RCC 7860 (cell line): ENCODE results near the gene TTLL4.
A peak's percentile ranks its signal among the peaks of the same experiment; 100 is the strongest.

Source experiments
- DNase-seq: peaks from one replicate; pipeline ENCODE4 v3.0.0-alpha.2; 2015; ENCODE audit warnings: low spot score
- FAIRE-seq: peaks from 2 replicates; lab custom pipeline; 2012; peaks lifted over from hg19 to GRCh38; lab: Jason Lieb, UNC

Gene TTLL4, protein sequence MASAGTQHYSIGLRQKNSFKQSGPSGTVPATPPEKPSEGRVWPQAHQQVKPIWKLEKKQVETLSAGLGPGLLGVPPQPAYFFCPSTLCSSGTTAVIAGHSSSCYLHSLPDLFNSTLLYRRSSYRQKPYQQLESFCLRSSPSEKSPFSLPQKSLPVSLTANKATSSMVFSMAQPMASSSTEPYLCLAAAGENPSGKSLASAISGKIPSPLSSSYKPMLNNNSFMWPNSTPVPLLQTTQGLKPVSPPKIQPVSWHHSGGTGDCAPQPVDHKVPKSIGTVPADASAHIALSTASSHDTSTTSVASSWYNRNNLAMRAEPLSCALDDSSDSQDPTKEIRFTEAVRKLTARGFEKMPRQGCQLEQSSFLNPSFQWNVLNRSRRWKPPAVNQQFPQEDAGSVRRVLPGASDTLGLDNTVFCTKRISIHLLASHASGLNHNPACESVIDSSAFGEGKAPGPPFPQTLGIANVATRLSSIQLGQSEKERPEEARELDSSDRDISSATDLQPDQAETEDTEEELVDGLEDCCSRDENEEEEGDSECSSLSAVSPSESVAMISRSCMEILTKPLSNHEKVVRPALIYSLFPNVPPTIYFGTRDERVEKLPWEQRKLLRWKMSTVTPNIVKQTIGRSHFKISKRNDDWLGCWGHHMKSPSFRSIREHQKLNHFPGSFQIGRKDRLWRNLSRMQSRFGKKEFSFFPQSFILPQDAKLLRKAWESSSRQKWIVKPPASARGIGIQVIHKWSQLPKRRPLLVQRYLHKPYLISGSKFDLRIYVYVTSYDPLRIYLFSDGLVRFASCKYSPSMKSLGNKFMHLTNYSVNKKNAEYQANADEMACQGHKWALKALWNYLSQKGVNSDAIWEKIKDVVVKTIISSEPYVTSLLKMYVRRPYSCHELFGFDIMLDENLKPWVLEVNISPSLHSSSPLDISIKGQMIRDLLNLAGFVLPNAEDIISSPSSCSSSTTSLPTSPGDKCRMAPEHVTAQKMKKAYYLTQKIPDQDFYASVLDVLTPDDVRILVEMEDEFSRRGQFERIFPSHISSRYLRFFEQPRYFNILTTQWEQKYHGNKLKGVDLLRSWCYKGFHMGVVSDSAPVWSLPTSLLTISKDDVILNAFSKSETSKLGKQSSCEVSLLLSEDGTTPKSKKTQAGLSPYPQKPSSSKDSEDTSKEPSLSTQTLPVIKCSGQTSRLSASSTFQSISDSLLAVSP

DNA sequence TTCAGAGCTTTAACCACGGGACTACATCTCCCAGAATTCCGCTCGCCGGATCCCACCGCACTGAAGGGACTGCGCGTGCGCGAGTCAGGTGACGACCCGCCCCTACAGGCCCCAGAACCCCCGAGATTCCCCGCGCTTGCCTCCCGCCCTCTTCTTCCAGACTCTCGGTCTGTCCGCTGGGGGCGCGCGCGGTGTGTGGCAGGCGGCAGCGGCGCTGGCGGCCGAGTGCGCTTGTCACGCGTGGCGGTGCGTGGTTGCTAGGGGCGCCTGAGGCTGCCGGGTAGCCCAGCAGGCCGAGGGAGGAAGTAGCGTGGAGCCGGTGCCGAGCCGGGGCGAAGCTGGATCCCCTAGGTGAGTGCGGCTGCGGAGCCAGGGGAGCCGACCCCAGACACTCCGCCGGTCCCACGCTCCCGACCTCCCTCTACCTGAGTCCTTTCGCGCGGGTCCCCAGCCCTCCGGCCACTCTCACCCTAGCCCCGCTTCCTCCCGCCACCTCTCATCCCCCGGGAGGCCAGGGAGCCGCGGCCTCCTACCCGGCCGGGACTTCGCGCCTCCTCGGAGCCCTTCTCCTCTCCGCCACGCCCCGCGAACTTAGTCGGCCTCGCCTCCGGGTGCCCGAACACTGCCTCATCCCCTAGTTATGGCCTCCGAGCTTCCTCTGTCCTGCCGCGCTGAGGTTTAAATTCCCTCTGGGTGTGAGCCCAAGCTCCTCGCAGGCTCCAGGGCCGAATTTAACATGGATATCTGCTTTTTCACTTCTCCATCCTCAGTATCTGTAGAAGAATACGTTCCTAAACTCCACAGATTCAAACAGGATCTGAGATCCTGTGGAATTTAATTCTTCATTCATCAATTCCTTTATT lies at the start of gene TTLL4:
TSS of gene TTLL4 (plus strand) at position 149 of the 863 bp plus-strand sequence. CDS start 26,842 bp downstream, outside the sequence.
- FAIRE-seq = peak; percentile 52
- peak; percentile 92 for DNase-seq

DNA sequence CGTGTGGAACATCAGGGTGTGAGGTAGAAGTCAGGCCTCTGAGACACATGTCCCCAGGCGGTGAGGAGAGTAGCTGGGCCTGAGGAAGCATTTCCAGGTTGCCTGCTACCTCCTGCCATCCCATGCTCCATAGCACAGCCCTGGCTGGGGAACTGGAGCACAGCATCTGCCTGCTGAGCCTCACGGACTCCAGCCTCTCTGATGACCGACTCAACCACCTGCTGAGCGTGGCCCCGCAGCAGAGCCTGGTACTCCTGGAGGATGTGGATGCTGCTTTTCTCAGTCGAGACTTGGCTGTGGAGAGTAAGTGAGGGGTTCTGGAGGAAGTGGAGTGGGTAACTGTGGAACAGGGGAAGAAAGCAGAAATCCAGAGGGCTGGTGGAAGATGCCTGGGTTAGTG lies 48.3 kb upstream of the TTLL4 start:
- no peak for DNase-seq
- no peak for FAIRE-seq

DNA sequence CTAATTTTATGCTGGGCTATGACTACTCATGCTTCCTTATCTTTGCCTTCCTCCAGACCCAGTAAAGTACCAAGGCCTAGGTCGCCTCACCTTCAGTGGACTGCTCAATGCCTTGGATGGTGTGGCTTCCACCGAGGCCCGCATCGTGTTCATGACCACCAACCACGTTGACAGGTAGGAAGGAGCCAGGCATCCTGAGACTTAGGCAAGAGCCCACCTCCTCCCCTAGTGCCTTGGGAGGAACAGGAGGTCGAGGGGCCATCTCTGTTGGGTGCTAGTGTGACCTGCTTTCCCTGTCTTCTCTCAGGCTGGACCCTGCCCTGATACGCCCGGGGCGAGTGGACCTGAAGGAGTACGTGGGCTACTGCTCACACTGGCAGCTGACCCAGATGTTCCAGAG lies 47.8 kb upstream of the TTLL4 start:
- FAIRE-seq (no peak), DNase-seq (no peak)

DNA sequence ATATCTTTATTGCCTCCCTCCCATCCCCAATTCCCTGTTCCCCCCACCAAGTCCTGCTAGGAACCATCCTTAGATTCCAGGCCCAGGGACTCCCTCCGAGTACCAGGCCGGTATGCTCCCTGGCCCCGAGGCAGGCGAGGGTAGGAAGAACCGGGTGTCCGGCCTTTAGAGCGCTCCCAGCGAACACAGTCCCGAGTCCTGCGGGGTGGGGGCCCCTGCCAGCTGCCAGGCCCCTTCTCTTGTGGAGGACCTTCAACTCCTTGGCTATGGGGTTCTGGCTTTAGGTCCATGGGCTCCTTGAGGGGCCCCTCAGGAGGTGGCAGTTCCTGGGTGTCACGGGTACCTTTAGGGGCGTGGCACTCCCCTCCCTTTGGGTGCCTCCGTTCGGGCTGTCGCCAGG lies 46.7 kb upstream of the TTLL4 start:
- FAIRE-seq (no peak), DNase-seq (no peak)

DNA sequence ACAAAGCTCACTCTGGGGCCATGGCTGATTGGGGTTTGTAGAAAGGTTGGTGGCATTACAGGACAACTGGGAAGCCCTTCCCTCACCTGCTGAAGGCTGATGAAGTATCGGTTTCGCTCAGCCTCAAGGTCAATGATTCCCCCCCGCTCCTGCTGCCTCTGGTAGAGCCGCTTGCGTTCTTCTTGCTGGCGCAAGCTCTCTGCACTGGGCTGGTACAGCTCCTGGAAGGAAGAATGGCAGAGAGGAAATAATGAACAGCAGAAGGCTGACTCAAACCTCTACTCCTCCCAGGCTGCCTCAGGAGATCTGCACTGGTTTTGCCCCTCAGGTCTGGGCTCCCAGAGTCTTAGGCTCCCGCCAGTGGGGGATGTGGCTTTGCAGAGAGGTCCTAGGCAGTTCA lies 46.0 kb upstream of the TTLL4 start:
- FAIRE-seq (no peak), DNase-seq (no peak)

DNA sequence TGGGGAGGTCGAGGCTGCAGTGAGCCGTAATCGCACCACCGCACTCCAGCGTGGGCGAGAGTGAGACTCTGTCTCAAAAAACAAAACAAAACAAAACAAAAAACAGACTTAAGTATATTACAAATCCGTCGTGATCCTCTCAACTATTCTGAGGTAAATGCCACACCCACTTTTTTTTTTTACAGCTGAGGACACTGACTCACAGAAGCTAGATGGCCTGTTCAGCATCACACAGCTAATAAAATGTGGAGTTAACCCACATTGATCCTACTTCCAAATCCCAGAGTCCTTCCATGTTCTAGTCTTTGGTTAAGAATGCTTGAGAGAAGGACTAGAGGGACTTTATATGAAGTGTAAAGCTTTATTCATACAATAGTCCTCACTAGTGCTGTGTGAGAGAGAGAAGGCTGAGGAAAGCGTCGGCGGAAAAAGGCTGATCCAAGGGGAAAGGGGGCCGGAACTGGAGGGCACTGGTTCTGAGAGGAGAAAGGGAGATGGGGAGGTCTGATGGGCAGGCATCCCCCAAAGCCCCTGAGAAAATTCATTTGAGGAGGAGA lies 39.5 kb upstream of the TTLL4 start:
- peak; percentile 5 for DNase-seq

DNA sequence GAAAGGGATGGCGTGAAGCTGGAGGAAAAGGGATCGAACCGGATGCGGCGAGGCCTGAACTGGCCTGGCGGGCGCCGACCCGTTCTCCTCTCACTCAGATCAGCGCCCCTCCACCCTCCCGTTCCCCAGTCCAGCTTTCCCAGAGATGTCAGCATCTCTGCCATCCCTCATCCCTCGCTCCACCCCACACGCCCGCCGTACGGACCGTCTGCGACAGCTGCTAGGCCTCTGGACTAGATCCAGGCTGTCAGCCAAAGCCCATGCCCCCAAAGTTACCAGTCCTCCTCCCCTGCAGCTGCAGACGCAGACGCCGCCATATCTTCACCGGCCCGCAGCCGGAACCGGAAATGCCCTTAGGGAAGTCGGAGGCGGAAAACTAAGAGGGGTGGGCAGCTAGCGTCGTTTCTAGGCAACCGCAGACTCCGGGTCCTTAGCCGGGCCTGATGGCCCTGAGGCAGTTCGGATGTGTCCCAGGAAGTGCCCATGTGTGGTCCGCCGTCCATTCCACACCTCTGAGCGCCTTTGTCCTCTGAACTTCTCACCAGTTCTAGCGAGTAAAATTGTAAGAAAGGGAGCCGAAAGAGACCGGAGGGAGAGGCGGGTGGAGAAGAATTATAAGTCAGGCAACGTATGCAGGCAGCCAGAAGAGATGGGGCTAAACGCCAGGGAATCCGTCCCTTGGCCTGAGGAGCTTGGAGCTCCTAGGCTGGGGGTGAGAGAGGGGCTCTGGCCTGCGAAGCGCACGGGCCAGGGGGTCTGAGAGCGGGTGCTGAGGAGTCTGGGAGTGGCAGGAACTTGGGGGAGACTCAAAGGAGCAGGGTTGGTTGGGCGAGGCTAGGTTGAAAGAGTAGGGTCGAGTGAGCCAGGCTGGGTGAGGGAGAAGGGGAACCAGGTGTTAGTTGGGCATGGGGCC lies 38.7 kb upstream of the TTLL4 start, which contains the start of the genes RNF25 and STK36:
TSS of gene RNF25 (minus strand) at position 349 of the 913 bp plus-strand sequence. CDS start at position 317, 32 bp downstream.
TSS of gene STK36 (plus strand) at position 433 of the 913 bp plus-strand sequence. CDS start 744 bp downstream, outside the sequence.
- FAIRE-seq = peak; percentile 41
- DNase-seq = peak; percentile 80

More for the DNA sequence above, 39.5 kb upstream of the TTLL4 start:
- no peak for FAIRE-seq

DNA sequence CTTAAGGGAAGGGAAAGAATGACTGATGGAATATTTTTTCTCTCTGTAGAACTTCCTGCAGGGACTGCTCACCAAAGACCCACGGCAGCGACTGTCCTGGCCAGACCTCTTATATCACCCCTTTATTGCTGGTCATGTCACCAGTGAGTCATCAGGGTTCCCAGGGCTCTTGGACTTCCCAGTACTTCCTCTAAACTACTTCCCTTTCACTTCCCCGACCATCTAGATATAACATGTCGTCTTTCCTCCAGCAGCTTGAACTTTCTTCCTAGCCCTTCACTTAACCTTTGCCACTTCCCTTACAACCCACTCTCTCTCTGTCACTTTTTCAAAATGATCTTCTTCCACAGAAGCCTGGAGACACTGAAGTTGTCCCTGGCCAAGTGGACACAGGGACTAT lies 31.5 kb upstream of the TTLL4 start:
- DNase-seq (peak; percentile 15), FAIRE-seq (no peak)

DNA sequence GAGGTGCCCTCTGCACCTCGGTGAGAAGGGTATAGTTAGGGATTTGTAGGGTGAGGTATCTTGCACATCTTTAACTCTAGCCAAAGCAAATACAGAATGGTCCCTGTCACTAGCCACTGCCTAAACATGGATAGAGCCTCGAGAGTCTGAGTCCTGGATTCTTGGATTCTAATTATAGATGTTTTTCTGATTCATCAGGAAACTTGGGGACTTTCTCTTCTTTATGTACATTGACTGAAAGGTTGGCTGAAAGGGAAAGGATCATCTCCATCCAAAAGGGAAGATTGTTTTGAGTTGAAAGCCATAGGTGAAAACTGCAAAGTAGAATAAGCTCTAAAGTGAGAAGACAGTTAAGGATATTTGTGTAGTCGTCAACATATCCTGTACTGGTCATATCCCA lies 30.6 kb upstream of the TTLL4 start:
- FAIRE-seq (no peak), DNase-seq (no peak)

DNA sequence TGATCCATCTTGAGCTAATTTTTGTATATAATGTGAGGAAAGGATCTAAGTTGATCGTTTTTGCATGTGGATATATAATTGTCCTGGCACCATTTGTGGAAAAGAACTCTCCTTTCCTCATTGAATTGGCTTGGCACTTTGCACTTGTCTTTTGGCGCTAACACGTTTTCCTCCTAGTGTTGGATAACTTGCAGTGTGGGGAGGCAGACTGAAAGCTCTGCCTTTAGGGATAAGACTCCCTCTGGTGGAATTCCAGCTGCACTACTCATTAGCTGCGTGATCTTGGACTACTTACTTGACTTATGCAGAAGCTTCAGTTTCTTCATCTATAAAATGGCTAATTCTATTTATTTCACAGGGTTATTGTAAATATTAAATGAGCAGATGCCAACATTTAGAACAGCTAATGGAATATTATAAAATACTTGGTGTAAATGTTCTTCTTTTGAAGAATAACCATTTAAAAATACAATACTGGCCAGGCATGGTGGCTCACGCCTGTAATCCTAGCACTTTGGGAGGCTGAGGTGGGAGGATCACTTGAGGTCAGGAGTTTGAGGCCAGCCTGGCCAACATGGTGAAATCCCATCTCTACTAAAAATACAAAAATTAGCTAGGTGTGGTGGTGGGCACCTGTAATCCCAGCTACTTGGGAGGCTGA lies 23.1 kb upstream of the TTLL4 start:
- FAIRE-seq (peak; percentile 79), DNase-seq (peak; percentile 64)

DNA sequence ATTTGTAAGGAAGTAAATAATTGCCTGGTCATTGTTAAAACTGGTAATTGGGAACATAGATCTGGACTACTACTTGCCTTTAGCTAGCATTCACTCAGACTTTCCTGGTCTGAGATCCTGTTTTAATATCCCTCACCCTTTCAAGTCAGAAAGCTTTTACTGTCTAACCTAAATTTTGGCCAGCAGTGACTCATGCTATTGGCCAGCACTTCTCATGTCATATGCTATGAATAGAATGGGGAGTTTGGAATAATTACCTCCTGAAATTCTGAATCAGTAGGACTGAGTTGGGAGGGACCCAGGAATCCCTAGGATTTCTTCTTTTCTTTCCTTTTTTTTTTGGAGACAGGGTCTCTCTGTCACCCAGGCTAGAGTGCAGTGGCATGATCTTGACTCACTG lies 19.4 kb upstream of the TTLL4 start:
- DNase-seq = no peak

DNA sequence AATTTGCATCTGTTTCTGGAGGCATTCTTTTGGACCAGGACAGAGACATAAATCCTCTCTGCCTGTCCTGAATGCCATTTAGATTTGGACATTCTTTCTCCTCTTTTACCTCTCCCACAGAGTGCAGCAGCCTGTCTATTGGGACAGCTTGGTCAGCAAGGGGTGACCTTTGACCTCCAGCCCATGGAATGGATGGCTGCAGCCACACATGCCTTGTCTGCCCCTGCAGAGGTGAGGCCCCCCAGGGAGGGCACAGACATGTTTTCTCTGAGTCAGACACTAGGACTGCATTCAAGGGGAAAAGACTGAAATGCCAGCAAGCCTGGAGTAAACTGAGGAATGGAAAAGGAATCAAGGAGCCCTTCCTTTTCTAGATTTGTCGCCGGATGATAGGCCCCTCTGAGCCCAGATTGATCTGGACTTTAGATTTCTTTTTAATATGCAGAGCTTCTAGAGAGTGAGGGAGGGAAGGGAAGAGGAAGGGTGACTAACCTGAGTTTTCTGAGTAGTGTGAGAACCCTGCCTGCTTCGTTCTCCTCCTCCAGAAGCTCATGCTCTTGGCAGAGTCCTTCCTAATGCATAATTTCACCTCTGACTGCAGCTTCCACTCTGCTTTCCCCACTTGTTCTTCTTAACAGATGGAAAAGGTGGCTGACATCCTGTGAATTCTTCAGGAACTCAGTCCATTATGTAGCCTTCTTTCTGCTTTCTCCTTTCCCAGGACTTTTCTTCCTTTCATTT lies 16.1 kb upstream of the TTLL4 start:
- DNase-seq (peak; percentile 61), FAIRE-seq (no peak)

More for the DNA sequence above, 19.4 kb upstream of the TTLL4 start:
- FAIRE-seq = no peak

DNA sequence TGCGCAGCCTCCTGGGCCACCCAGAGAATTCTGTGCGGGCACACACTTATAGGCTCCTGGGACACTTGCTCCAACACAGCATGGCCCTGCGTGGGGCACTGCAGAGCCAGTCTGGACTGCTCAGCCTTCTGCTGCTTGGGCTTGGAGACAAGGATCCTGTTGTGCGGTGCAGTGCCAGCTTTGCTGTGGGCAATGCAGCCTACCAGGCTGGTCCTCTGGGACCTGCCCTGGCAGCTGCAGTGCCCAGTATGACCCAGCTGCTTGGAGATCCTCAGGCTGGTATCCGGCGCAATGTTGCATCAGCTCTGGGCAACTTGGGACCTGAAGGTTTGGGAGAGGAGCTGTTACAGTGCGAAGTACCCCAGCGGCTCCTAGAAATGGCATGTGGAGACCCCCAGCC lies 11.8 kb upstream of the TTLL4 start:
- DNase-seq (no peak), FAIRE-seq (no peak)

DNA sequence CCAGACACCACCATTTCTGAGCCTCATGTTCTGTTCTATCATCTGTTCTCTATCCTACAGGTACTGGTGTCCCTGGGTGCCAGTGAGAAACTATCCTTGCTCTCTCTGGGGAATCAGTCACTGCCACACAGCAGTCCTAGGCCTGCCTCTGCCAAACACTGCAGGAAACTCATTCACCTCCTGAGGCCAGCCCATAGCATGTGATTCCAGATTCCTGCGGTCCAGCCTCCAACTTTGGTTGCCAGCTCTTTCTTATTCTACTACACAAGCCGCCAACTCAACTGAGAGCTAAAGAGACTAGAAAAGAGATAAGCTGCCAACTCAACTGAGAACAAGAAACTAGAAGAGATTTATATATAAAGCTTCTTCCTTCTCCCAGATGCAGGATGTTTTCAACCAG lies 8.8 kb upstream of the TTLL4 start:
- FAIRE-seq = no peak
- DNase-seq = no peak

DNA sequence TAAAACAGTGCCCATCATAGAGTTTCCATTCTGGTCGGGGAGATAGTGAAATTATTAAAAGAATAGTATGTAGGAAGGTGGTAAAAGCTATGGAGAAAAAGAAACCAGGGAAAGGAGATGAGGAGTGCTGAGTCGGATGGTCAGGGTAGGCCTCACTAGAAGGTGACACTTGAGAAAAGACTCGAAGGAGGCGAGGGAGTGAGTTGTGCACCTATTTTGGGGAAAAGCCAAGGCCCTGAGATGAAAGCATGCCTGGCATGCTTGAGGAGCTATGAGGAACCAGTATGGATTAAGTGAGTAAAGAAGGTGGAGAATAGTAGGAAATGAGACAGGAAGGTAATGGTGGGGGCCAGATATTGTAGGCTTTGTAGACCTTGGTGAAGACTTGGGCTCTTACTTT lies 7.3 kb upstream of the TTLL4 start:
- FAIRE-seq (no peak), DNase-seq (no peak)

DNA sequence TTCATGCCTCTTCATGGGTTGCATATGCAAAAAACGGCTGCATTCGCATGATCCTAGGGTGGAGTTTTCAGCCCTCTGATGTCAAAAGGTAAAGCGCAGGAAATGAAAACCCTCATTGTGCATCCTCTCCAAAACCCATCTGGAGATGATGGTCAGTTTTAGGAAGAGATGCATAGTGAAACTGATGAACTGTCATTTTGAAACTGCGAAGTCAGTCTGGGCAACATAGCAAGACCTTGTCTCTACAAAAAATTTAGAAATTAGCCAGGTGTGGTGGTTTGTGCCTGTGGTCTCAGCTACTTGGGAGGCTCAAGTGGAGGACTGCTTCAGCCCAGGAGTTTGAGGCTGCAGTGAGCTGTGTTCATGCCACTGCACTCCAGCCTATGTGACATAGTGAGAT lies 2.5 kb upstream of the TTLL4 start:
- FAIRE-seq = no peak
- no peak for DNase-seq

DNA sequence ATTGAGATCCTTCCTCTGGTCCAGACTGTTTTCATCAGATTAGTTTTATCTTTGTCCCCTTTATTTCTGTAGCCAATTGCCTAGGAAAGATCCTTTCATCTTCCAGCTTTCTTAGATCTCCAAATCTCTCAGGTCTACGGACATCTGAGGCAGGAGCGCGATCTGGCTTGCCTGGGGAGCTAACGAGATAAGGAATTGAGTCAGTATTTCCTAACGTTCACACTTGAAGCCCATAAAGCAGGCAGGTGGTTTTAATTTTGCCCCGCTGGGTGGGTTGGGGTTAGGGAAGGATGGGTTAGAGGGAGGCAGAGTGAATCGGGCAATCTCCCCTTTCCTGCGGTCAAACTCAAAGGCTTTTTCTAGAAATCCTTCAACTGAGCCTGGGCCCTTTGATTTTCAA lies 727 bp upstream of the TTLL4 start:
- FAIRE-seq (no peak), DNase-seq (no peak)

DNA sequence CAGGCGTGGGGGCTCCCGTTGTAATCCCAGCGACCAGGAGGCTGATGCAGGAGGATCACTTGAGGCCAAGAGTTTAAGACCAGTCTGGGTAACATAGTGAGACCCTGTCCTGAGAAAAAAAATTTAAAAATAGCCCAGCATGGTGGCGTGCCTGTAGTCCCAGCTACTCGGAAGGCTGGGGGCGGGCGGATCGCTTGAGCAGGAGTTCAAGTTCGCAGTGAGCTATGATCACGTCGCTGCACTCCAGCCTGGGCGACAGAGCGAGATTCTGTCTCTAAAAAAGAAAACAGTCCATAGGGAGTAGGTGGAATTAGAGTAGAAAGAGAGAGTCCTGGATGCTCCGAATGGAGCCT lies 325 bp upstream of the TTLL4 start:
- FAIRE-seq = no peak
- no peak for DNase-seq
